GM18951 (cell line): ENCODE data around the gene OPRM1.
"Not testable (repeated sequence)": the region's sequence is repeated elsewhere in the genome, so short reads cannot be mapped to it uniquely, and the experiment has no call there.

Source experiments
- POLR2A ChIP-seq: IDR thresholded peaks from 4 replicates; pipeline ENCODE4 v1.6.1; 2011; ENCODE audit warnings: mild to moderate bottlenecking; ENCODE audit not compliant: insufficient read length, insufficient read depth; ENCODE audit errors: extremely low read depth
- in situ Hi-C: fragments of 300-500 bp; cut with MboI; formaldehyde crosslinking; loops from one replicate; pipeline ENCODE4 v1.12.0; 2022; ENCODE audit warnings: low sequenced_read_pairs, mixed read lengths, inconsistent platforms; ENCODE audit not compliant: unreplicated experiment

The OPRM1 gene

DNA sequence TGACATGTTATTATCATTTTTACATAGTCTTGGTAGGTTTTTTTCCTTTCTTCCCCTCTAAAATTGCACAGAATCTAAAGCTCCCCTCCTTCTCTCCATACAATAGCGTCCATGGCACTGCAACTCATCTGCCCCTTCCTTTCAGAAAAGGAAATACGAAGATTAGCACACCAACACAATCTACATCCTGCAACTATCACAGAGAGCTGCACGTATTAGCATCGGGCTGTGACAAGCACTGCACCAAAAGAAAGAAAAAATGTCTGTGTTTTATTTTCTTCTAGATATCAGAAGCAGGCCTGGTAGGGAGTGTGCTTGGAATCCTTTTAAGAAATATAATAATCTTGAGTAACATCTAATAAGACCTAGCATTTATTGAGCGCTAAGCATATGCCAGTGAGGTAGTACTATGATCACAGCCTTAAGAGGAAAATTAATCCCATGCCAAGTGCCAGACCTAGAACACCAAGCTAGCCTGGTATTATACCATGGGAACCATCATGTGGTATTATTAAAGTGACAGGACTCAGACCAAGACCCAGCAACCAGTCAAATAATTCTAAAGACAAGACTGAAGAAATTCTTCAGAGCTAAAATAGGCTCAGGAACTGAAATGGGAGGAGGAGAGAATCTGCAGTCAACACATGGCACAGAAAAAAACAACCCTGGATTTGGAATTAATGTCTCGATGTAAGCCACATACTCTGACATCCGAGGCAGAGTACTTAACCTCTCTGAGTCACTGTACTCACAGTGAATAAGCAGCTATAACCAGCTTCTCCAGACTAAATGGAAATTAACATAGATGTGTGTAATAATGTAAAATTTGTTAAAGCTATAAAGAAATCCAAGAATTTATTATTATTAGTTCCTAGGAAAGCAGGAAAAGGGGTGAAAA lies 193.2 kb downstream of the OPRM1 start:
- TF ChIP-seq POLR2A = no peak
- in situ Hi-C loops = no loop called here

DNA sequence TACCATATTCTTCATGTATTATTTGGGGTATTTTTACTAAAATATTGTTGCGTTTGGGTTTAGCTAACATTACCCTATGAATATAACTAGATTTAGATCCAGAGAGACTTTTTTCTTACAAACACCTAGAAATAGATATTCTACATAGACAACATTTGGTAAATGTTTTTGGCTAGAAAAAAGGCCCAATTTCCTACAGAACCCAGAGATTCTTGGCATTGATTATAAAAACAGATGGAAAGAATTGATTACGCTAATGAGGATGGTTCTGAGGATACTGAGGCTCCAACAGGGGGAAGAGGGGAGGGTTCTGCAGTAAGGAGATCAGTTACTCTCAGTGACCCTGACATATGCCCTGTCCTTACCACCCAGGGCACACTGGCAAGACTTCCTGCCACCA lies 194.3 kb downstream of the OPRM1 start:
- no peak for TF ChIP-seq POLR2A
- in situ Hi-C loops = no loop called here

GRCh38 chr6:154234019-154234772 lies 195.2 kb downstream of the OPRM1 start:
- in situ Hi-C loops = no loop called here
- no peak for TF ChIP-seq POLR2A

DNA sequence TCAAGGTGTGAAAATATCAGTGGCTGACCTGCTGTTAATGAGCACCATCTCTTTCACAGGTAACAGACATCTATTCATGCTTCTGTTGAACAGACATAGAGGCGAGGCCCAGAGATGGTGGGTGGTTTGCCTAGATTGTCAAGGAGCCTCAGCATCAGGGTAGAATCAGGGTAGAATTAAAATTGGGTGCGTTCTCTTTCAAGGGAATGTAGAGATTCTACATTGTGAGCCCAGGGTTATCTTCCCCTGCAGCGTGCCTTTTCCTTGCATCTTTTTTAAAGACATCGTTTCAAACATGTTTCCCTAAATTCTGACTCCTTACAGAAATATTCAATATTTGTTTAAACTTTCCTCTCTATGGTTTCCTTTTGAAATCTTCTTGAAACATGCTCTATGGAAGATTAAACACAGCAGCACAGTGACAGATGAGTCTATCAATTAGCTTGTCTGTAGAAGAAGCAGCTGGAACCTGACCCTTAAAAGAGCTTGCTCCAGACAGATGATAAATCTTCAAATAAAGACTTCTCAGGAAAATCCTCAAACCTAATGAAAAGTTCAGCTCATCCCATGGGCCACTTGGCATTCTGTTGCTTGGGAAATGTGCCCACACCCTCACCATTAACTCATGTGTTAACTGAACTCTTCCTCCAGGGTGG lies 197.7 kb downstream of the OPRM1 start:
- in situ Hi-C loops = no loop called here
- TF ChIP-seq POLR2A = no peak

- in situ Hi-C loops = no loop called here
- no peak for TF ChIP-seq POLR2A
Observed at GRCh38 chr6:154238831-154239230, 199.8 kb downstream of the OPRM1 start.

DNA sequence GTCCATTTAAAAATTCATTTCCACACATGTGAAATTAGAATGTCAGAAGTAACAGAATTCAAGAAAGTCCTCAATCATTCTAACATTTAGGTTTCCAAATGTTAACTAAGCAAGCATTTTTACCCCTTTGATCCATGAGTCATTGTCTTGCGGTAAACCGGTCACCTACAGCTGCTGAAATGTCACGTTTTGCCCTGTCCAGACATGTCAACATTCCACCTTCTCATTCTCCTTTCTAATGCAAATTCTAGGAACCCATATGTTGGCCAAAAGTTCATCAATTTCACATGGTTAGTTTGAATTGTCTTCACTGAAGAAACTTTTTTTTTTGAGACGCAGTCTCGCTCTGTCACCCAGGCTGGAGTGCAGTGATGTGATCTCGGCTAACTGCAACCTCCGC lies 200.4 kb downstream of the OPRM1 start:
- in situ Hi-C loops = no loop called here
- TF ChIP-seq POLR2A = no peak

DNA sequence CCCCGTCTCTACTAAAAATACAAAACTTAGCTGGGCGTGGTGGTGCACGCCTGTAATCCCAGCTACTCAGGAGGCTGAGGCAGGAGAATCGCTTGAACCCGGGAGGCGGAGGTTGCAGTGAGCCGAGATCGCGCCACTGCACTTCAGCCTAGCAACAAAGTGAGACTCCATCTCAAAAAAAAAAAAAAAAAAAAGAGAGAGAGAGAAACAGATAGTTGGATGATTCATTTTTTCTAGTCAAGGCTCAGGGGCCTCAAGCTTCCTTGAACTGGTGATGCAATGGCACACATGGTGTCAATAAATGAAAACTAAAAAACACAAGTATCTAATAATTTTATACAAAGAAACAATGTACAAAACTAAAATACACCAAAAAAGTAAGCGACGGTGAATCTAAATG lies 202.0 kb downstream of the OPRM1 start:
- in situ Hi-C loops = not testable (repeated sequence)

- no peak for TF ChIP-seq POLR2A
- in situ Hi-C loops = no loop called here
Observed at GRCh38 chr6:154241581-154241980, 202.5 kb downstream of the OPRM1 start.

GRCh38 chr6:154242617-154243357 lies 203.7 kb downstream of the OPRM1 start:
- in situ Hi-C loops = no loop called here
- no peak for TF ChIP-seq POLR2A

GRCh38 chr6:154243793-154244750 lies 205.0 kb downstream of the OPRM1 start:
- in situ Hi-C loops = no loop called here

DNA sequence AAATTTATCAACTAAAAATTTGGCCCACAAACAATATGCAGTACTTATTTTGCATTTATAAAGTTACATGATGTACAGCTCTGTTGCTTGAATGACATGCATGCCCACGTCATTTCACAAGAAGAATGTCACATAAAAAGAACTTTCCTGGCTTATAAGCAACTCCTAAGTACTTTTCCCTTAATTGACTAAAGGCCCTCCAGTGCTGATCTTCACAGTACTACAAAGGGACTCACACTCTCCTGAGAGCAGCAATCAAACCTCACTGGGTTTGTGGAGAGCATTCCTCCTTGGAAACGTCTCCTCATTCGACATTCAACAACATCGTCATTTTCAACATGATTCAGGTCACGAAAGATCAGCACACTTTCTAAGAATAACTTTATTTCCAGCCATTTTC lies 206.5 kb downstream of the OPRM1 start:
- in situ Hi-C loops = no loop called here
- TF ChIP-seq POLR2A = no peak

More at GRCh38 chr6:154243793-154244750, 205.0 kb downstream of the OPRM1 start:
- no peak for TF ChIP-seq POLR2A

DNA sequence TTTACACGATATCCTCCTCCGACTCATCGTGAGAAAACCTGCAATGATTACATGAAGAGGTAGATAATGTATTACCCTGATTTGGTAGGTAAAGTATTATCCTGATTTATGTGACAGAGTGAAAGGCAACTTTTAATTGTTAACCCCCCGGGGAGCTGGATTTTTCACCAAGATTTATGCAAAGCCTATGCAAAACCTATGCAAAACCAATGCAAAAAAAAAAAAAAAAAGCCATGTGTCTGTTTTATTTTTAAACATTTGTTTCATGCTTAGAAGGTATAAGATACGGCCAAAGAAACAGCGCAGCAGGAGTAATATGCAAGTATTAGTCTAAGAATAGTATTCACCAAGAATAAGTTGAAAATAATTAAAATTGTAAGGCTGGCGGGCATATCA lies 207.7 kb downstream of the OPRM1 start:
- in situ Hi-C loops = no loop called here
- TF ChIP-seq POLR2A = peak; percentile 35
